Stomach (tissue), 9 donors: Measurements from ENCODE around the gene SF3B6. TPM values are rescaled to one million over a fixed set of nuclear protein-coding genes. Genes with fewer than 3 reads are reported as not detected.
"Not testable (repeated sequence)": the region's sequence is repeated elsewhere in the genome, so short reads cannot be mapped to it uniquely, and the experiment has no call there.

ENCODE experiments used
- DNase-seq, 2 donors: peaks; one replicate each; pipeline versions ENCODE4 v3.0.0 to v3.0.0-alpha.2; 2013 to 2019
- H3K27ac ChIP-seq, 5 donors: fragments of 200-600 bp in 4 of 5; sonication (generic) in 4 of 5; one replicate each; pipeline ENCODE4 v1.5.1; 2013 to 2019; ENCODE audit warnings: mild to moderate bottlenecking in 1 of 5, moderate library complexity in 1 of 5
- H3K27me3 ChIP-seq, 3 donors: fragments of 200-600 bp; sonication (generic); one replicate each; pipeline ENCODE4 v1.5.1; 2017 to 2019; ENCODE audit warnings: mixed run types in 1 of 3
- H3K36me3 ChIP-seq, 4 donors: fragments of 200-600 bp; sonication (generic); 1 replicate in 3 of 4; 2 replicates in 1 of 4; pipeline ENCODE4 v1.5.1; 2016 to 2019
- H3K4me1 ChIP-seq, 4 donors: fragments of 200-600 bp; sonication (generic); one replicate each; pipeline ENCODE4 v1.5.1; 2016 to 2019
- H3K4me3 ChIP-seq, 4 donors: fragments of 200-600 bp; sonication (generic) in 3 of 4; one replicate each; pipeline ENCODE4 v1.5.1; 2016 to 2019; ENCODE audit warnings: mild to moderate bottlenecking in 1 of 4
- H3K9me3 ChIP-seq, 4 donors: fragments of 200-600 bp; sonication (generic); one replicate each; pipeline ENCODE4 v1.5.1; 2016 to 2019
- CTCF ChIP-seq, 7 experiments: fragments of 450-650 bp in 4 of 7; fragments of 200-600 bp in 3 of 7; sonication (generic) in 3 of 7; IDR thresholded peaks; one replicate each; pipeline ENCODE4 v1.5.1; 2016 to 2019; ENCODE audit warnings: antibody characterized with exemption in 7 of 7, control low read depth in 2 of 7, mild to moderate bottlenecking in 1 of 7
- EP300 ChIP-seq: sonication (generic); formaldehyde crosslinking; IDR thresholded peaks from one replicate; pipeline ENCODE4 v1.6.1; 2017; ENCODE audit warnings: antibody characterized with exemption
- POLR2A ChIP-seq, 4 donors: fragments of 450-650 bp; IDR thresholded peaks; one replicate each; pipeline ENCODE4 v1.6.1; 2016; ENCODE audit warnings: antibody characterized with exemption in 4 of 4, control low read depth in 2 of 4, mild to moderate bottlenecking in 1 of 4, moderate library complexity in 1 of 4
- POLR2AphosphoS5 ChIP-seq, 3 donors: sonication (generic); formaldehyde crosslinking; IDR thresholded peaks; one replicate each; pipeline ENCODE4 v1.6.1; 2016; ENCODE audit warnings: antibody characterized with exemption in 3 of 3
- WGBS, 5 donors: extraction: QIAGEN DNeasy Blood & Tissue Kit in 3 of 5; methylation state at CpG; one replicate each; pipeline versions ENCODE4 v1.1.5 to v1.1.7; 2013 to 2018; 5-methylcytosine and 5-hydroxymethylcytosine counted together
- intact Hi-C: fragments of 100-400 bp; cut with DNase I; formaldehyde crosslinking; loops from one replicate; pipeline ENCODE4 v1.15.1; 2023; ENCODE audit warnings: low total_unique reads
- polyA plus RNA-seq, 3 donors: library from polyadenylated mRNA; stranded (reverse); fragments of 200-250 nt; gene quantifications; one replicate each; pipeline ENCODE4 v1.2.3, GENCODE V29; 2013
- total RNA-seq, 5 donors: library from RNA; depleted of rRNA; stranded (reverse); fragments of >200 nt; gene quantifications; one replicate each; pipeline versions ENCODE4 v1.1.0 to v1.2.3, GENCODE V29; 2014 to 2016
- donor health status: healthy with polysubstance abuse.
- donor health status: Bipolar disorder and iron deficiency.
- donor health status: healthy.

SF3B6 gene
- total and polyA plus RNA-seq, 8 donors, result 18.8 to 139 (median 89.2) TPM

- no peak overlapping the region for H3K27ac ChIP-seq
- H3K4me3 ChIP-seq, result no peak overlapping the region
- peaks cover 0 to 7% (median 0%) of the 10 kb centered on the region in 4 donors for H3K9me3 ChIP-seq
- DNase-seq, result no peak
- H3K27me3 ChIP-seq, result no peaks in the 10 kb centered on the region
- intact Hi-C loops, result no loop called here
- no peaks in the 10 kb centered on the region for H3K4me1 ChIP-seq
- TF ChIP-seq CTCF (IDR thresholded peaks at IDR 0.05), result no peak
- TF ChIP-seq EP300, result no peak
- TF ChIP-seq POLR2AphosphoS5 (IDR thresholded peaks at IDR 0.05), result no peak
- no peak for TF ChIP-seq POLR2A (IDR thresholded peaks at IDR 0.05)
- WGBS, 5 donors, result 88 to 98% (median 90%) methylated on average over 1 of the region's 1 CpG
- H3K36me3 ChIP-seq, result peaks cover 0 to 18% (median 12%) of the 10 kb centered on the region in 4 donors
Observed at GRCh38 chr2:24102677-24103076, 26.6 kb upstream of the SF3B6 start.

DNA sequence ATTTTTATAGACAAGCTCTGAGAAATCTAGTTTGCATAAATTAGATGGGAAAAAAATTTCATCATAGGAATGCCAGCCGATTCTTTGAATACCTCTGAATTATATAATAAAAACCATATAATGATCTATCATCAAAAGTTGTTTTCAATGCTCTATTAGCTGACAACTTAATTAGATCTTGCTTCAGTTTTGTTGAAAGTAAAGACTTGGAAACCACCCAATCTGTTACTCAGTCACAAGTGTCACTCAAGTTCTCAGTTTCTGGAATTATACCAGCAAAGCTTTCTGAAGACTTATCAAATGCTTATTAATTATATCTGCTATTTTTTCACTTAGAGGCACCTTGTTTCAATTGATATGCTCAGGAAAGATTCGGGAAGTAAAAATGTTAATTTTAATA, 25.9 kb upstream of the SF3B6 start:
- no peak for DNase-seq
- no peak overlapping the region for H3K4me3 ChIP-seq
- intact Hi-C loops, result no loop called here
- H3K4me1 ChIP-seq, result no peaks in the 10 kb centered on the region
- TF ChIP-seq POLR2A (IDR thresholded peaks at IDR 0.05), result no peak
- no peak for TF ChIP-seq POLR2AphosphoS5 (IDR thresholded peaks at IDR 0.05)
- TF ChIP-seq CTCF (IDR thresholded peaks at IDR 0.05), result no peak
- TF ChIP-seq EP300, result no peak
- peaks cover 0 to 7% (median 0%) of the 10 kb centered on the region in 4 donors for H3K9me3 ChIP-seq
- no peaks in the 10 kb centered on the region for H3K27me3 ChIP-seq
- no peak overlapping the region for H3K27ac ChIP-seq
- 60 to 97% (median 69%) methylated on average over 2 of the region's 2 CpGs for whole genome bisulfite sequencing, 5 donors
- H3K36me3 ChIP-seq, result peaks cover 0 to 18% (median 12%) of the 10 kb centered on the region in 4 donors

DNA sequence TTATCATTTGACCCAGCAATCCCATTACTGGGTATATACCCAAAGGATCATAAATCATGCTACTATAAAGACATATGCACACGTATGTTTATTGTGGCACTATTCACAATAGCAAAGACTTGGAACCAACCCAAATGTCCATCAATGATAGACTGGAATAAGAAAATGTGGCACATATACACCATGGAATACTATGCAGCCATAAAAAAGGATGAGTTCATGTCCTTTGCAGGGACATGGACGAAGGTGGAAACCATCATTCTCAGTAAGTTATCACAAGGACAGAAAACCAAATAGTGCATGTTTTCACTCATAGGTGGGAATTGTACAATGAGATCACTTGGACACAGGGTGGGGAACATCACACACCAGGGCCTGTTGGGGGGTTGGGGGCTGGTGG, 24.6 kb upstream of the SF3B6 start:
- H3K4me3 ChIP-seq, H3K27me3 ChIP-seq, H3K4me1 ChIP-seq, DNase-seq, H3K27ac ChIP-seq, H3K9me3 ChIP-seq, intact Hi-C loops: not testable (repeated sequence)
- 89 to 96% (median 92%) methylated on average over 2 of the region's 2 CpGs for WGBS, 5 donors
- peaks cover 5 to 26% (median 20%) of the 10 kb centered on the region in 4 donors for H3K36me3 ChIP-seq

GRCh38 chr2:24095171-24095677, 19.1 kb upstream of the SF3B6 start:
- H3K9me3 ChIP-seq, H3K4me3 ChIP-seq, H3K27ac ChIP-seq, H3K4me1 ChIP-seq, intact Hi-C loops, H3K27me3 ChIP-seq: not testable (repeated sequence)
- DNase-seq, result peak in 1 of 2 donors; percentile 34
- H3K36me3 ChIP-seq, result peaks cover 5 to 32% (median 20%) of the 10 kb centered on the region in 4 donors
- 58 to 84% (median 63%) methylated on average over 17 of the region's 17 CpGs for WGBS, 5 donors

- H3K4me1 ChIP-seq, DNase-seq, H3K27ac ChIP-seq, H3K4me3 ChIP-seq, intact Hi-C loops, H3K27me3 ChIP-seq, H3K9me3 ChIP-seq: not testable (repeated sequence)
- 96 to 99% (median 98%) methylated on average over 5 of the region's 5 CpGs for WGBS, 5 donors
- peaks cover 5 to 33% (median 24%) of the 10 kb centered on the region in 4 donors for H3K36me3 ChIP-seq
Observed at GRCh38 chr2:24093270-24093669, 17.1 kb upstream of the SF3B6 start.

- Histone ChIP-seq H3K4me1 (peaks cover 0 to 13% (median 12%) of the 10 kb centered on the region in 4 donors), H3K36me3 (peaks cover 0 to 22% (median 12%) of the 10 kb centered on the region in 4 donors), H3K4me3 (no peak overlapping the region), H3K9me3 (no peaks in the 10 kb centered on the region), H3K27ac (no peak overlapping the region), H3K27me3 (no peaks in the 10 kb centered on the region)
- WGBS, 5 donors, result 61 to 86% (median 69%) methylated on average over 2 of the region's 2 CpGs
- TF ChIP-seq POLR2AphosphoS5 (IDR thresholded peaks at IDR 0.05) (no peak), EP300 (no peak), CTCF (IDR thresholded peaks at IDR 0.05) (no peak), POLR2A (IDR thresholded peaks at IDR 0.05) (no peak)
- intact Hi-C loops, result loop anchor here (10.0 kb wide), 1 partner anchor 264 kb away; no protein-coding TSS in a partner anchor
- no peak for DNase-seq
Observed at GRCh38 chr2:24088821-24089359, 12.8 kb upstream of the SF3B6 start.
